ENCODE measurements around the gene ADAMTSL1.

DNA sequence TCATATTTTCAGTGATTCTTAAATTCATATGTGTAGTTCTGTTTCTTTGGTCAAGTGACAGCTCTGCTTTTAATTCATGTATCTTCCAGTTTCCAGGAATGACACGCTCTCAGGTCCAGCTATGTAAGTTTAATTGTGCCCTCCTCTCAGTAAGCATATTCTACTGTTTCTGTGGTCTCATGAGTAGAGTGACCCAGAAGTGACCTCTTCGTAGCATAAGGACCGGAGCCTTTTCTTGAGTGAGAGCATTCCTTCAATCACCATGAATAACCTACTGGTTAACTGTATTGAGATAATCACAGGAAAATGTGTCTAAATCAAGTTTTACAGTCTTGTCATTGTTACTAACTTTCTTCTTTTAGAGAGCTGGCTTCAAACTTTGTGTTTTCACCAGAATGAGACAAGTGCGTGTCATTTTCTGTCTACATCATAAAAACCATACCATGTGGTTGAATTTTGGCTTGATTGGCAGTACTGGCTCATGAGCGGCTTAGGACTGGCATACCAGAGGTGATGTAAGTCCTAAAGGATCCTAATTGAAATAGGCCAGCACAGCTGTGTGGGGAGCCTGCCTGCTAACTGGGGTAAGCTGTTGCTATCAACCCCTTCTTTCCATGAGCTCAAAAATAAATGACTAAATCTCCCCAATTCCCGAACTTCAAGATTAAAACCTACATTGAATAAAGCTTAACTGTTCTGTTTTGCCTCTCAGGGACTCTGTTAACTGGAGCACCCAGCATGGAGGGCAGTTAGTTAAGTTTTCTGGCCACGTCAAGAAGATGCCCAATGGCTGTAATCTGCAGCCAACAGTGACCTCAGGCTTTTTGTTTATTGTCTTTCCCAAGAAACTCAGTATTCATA lies 4.8 kb downstream of the ADAMTSL1 start:
- TF ChIP-seq, protein P1, sequence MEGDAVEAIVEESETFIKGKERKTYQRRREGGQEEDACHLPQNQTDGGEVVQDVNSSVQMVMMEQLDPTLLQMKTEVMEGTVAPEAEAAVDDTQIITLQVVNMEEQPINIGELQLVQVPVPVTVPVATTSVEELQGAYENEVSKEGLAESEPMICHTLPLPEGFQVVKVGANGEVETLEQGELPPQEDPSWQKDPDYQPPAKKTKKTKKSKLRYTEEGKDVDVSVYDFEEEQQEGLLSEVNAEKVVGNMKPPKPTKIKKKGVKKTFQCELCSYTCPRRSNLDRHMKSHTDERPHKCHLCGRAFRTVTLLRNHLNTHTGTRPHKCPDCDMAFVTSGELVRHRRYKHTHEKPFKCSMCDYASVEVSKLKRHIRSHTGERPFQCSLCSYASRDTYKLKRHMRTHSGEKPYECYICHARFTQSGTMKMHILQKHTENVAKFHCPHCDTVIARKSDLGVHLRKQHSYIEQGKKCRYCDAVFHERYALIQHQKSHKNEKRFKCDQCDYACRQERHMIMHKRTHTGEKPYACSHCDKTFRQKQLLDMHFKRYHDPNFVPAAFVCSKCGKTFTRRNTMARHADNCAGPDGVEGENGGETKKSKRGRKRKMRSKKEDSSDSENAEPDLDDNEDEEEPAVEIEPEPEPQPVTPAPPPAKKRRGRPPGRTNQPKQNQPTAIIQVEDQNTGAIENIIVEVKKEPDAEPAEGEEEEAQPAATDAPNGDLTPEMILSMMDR (conservative IDR thresholded peaks at IDR 0.05; ENCODE audit: low read length): no peak
- no peak for TF ChIP-seq EZH2phosphoT487 (IDR thresholded peaks at IDR 0.05; ENCODE audit: borderline replicate concordance, low read depth, low read length)
